Activated naive CD4-positive, alpha-beta T cell treated with anti-CD3 and anti-CD28 coated beads, Interleukin-2, amount 50 U/mL, for 72 hours (primary cell): ENCODE measurements around the gene LRRC55. TPM values are rescaled to one million over a fixed set of nuclear protein-coding genes. Genes with fewer than 3 reads are reported as not detected.

Experiments
- ATAC-seq, 2 donors: fragments of 150-1000 bp; cut with Tn5 transposase; 2 replicates each; pipeline ENCODE4 v1.10.0; 2021; ENCODE audit warnings: mild to moderate bottlenecking in 2 of 2, moderate library complexity in 2 of 2
- DNase-seq, 2 donors: peaks; one replicate each; pipeline ENCODE4 v3.0.0; 2021 to 2022; ENCODE audit warnings: low spot score in 2 of 2
- H3K27ac Mint-ChIP-seq, 2 donors: one replicate each; pipeline ENCODE4 v1.8.0; 2022; ENCODE audit warnings: mild to moderate bottlenecking in 2 of 2, mixed read lengths in 2 of 2
- H3K36me3 Mint-ChIP-seq, 2 donors: one replicate each; pipeline ENCODE4 v1.8.0; 2022; ENCODE audit warnings: mixed read lengths in 2 of 2
- H3K9me3 Mint-ChIP-seq, 2 donors: one replicate each; pipeline ENCODE4 v1.8.0; 2022; ENCODE audit warnings: mixed read lengths in 2 of 2
- total RNA-seq, 2 donors: library from RNA; stranded (reverse); gene quantifications; one replicate each; pipeline ENCODE4 v1.2.3, GENCODE V29; 2022

The LRRC55 gene
- total RNA-seq, 2 donors from 2014 or later, result not detected

DNA sequence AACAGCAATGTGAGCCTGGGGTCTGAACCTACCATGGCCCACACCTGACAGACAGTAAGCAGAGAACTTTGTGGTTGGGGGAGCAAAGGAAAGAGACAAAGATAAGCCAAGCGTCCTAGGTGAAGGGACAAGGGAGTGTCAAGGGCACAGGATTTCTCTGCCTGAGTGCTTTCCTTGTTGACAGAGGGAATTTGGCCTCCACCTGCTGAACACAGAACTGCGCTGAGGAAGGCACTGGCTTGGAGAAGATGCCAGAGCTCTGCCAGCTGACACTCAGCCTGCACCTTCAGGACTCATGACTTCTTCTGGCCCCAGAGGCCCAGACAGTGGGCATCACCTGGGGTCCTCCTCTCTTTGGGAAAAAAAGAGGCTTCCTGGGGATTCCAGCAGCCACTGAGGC lies 789 bp upstream of the LRRC55 start:
- Mint-ChIP-seq H3K36me3 (no peaks in the 10 kb centered on the region), H3K9me3 (no peaks in the 10 kb centered on the region), H3K27ac (no peak overlapping the region)
- ATAC-seq (no peak), DNase-seq (no peak)

DNA sequence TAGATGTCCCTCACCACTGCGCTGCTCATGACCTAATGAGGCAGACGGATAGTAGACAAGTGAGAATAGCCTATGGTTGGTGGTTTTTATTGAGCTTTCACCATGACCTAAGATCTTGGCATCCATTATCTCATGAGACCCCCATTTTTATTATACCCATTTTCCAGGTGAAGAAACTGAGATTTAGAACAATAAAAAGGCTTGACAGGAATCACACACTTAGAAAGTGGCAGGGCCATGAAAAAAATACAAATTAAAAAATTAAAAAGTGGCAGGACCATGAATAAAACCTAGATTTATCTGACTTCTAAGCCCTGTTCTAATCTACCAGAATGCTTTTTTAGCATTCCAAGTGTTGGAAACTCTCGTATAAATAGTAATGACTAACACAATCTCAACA lies 1.1 kb downstream of the LRRC55 start:
- Mint-ChIP-seq H3K27ac (no peak overlapping the region), H3K9me3 (no peaks in the 10 kb centered on the region), H3K36me3 (no peaks in the 10 kb centered on the region)
- DNase-seq (no peak), ATAC-seq (no peak)

- no peaks in the 10 kb centered on the region for H3K9me3 Mint-ChIP-seq
- no peaks in the 10 kb centered on the region for H3K36me3 Mint-ChIP-seq
- DNase-seq, result no peak
- no peak for ATAC-seq
- H3K27ac Mint-ChIP-seq, result no peak overlapping the region
Measured at GRCh38 chr11:57190548-57190947, 8.8 kb downstream of the LRRC55 start.

GRCh38 chr11:57191311-57192219 lies 9.8 kb downstream of the LRRC55 start:
- Mint-ChIP-seq H3K36me3 (no peaks in the 10 kb centered on the region), H3K9me3 (no peaks in the 10 kb centered on the region), H3K27ac (no peak overlapping the region)
- no peak for ATAC-seq
- no peak for DNase-seq

DNA sequence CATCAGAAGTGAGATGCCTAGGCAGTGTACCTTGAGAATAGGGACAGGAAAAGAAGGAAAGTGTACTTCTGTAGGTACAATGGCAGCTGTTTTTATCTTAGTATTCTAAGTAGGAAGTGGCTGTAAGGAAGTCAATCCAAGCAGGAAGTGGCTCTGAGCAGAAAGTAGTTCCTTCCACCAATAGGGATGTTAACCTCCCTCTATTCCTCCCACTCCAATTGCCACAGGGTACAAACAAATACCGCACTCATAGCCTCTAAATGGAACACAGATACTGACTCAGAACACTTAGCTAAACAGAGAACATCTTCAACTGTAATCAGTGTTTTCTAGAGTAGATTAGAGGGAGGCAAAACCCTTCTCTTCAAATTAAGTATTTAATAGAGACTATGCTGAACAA lies 10.6 kb downstream of the LRRC55 start:
- H3K27ac Mint-ChIP-seq, result no peak overlapping the region
- no peaks in the 10 kb centered on the region for H3K9me3 Mint-ChIP-seq
- DNase-seq, result no peak
- ATAC-seq, result no peak
- no peaks in the 10 kb centered on the region for H3K36me3 Mint-ChIP-seq

- no peaks in the 10 kb centered on the region for H3K36me3 Mint-ChIP-seq
- no peak for ATAC-seq
- H3K27ac Mint-ChIP-seq, result no peak overlapping the region
- H3K9me3 Mint-ChIP-seq, result no peaks in the 10 kb centered on the region
- no peak for DNase-seq
Measured at GRCh38 chr11:57196596-57196995, 14.8 kb downstream of the LRRC55 start.

DNA sequence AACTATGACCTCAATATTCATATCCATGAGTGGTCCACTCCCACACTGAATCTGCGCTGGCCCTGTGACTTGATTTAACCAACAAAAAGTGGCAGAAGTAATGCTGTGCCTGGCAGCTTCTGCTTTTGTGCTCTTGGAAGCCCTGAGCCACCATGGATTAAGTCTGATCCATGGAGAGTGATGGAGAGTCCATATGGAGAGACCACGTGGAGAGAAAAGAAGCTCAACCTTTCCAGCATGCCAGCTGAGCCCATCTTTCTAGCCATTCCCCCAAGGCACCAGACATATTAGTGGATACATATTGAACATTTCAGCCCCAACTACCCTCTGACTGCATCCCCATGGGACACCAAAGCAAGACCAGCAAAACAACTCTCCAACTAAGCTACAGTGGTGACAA lies 16.0 kb downstream of the LRRC55 start:
- H3K36me3 Mint-ChIP-seq, result no peaks in the 10 kb centered on the region
- ATAC-seq, result no peak

DNA sequence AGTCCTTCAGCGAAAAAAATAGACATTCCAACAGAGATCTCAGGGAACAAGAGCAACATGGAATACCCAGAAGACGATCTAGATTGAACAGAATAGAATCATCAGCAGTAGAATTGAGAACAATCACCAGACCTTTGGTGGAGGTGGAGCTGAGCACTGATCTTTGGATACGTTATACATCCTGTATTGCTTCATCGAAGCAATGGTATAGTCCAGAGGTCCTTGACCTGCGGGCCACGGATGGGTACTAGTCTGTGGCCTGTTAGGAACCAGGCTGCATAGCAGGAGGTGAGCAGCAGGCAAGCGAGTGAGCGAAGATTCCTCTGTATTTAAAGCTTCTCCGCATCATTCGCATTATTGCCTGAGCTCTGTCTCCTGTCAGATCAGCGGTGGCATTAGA lies 17.6 kb downstream of the LRRC55 start:
- ATAC-seq, result no peak

More for the DNA sequence above, 16.0 kb downstream of the LRRC55 start:
- Mint-ChIP-seq H3K9me3 (no peaks in the 10 kb centered on the region), H3K27ac (no peak overlapping the region)
- DNase-seq, result no peak

GRCh38 chr11:57200917-57201316 lies 19.2 kb downstream of the LRRC55 start:
- DNase-seq (no peak), ATAC-seq (no peak)
- H3K27ac Mint-ChIP-seq, result no peak overlapping the region
- no peaks in the 10 kb centered on the region for H3K36me3 Mint-ChIP-seq
- H3K9me3 Mint-ChIP-seq, result no peaks in the 10 kb centered on the region

More for the DNA sequence above, 17.6 kb downstream of the LRRC55 start:
- no peaks in the 10 kb centered on the region for H3K9me3 Mint-ChIP-seq
- H3K36me3 Mint-ChIP-seq, result no peaks in the 10 kb centered on the region
- H3K27ac Mint-ChIP-seq, result no peak overlapping the region
- DNase-seq, result no peak

DNA sequence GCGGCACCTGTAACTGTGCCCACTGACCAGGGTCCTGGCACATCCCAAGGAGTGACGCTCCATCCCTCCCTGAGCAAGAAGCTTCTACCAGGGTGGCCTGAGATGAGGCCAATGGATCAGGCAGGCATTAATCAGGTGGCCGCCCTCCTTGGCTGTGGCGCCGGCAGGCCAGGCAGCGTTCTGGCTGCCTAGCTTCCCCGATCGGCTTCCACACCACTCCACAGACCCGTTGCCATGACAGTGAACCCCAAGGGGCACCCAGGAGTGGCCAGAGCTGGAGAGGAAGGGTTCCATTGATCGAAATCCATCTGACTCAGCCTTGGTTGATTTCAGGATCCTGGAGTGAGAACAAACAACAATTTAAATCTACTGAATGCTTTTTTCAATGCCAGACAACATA lies 20.5 kb downstream of the LRRC55 start:
- H3K36me3 Mint-ChIP-seq, result no peaks in the 10 kb centered on the region
- no peaks in the 10 kb centered on the region for H3K9me3 Mint-ChIP-seq
- ATAC-seq, result no peak
- H3K27ac Mint-ChIP-seq, result no peak overlapping the region
- DNase-seq, result no peak

- Mint-ChIP-seq H3K36me3 (no peaks in the 10 kb centered on the region), H3K27ac (no peak overlapping the region), H3K9me3 (no peaks in the 10 kb centered on the region)
- DNase-seq (no peak), ATAC-seq (no peak)
Measured at GRCh38 chr11:57203359-57203758, 21.6 kb downstream of the LRRC55 start.

DNA sequence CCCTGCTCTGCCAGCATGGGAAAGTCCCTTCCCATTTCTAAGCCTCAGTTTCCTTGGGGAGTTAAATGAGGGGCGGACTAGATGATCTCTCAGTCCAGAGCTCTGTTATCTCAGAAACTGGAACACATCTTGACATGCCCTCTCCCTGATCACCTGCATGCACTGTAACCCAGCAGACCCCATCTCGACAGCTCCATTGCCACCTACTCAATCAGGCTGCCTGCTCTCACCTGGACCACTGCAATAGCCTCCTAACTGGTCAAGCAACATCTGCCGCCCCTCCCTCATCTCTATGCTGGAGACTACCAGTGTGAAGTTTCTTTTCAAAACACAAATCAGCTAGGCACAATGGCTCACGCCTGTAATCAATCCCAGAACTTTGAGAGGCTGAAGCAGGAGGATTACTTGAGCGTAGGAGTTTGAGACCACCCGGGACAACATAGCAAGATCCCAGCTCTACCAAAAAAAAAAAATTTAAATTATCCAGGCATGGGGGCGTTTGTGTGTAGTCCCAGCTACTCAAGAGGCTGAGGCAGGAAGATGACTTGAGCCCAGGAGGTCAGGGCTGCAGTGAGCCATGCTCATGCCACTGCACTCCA lies 22.2 kb downstream of the LRRC55 start:
- ATAC-seq, result no peak
- no peaks in the 10 kb centered on the region for H3K9me3 Mint-ChIP-seq
- DNase-seq, result no peak
- H3K36me3 Mint-ChIP-seq, result no peaks in the 10 kb centered on the region
- H3K27ac Mint-ChIP-seq, result no peak overlapping the region

- Mint-ChIP-seq H3K9me3 (no peaks in the 10 kb centered on the region), H3K27ac (no peak overlapping the region), H3K36me3 (no peaks in the 10 kb centered on the region)
- ATAC-seq (no peak), DNase-seq (no peak)
Measured at GRCh38 chr11:57205041-57205641, 23.4 kb downstream of the LRRC55 start.

GRCh38 chr11:57207168-57207567 lies 25.4 kb downstream of the LRRC55 start:
- no peaks in the 10 kb centered on the region for H3K36me3 Mint-ChIP-seq
- H3K9me3 Mint-ChIP-seq, result no peaks in the 10 kb centered on the region
- H3K27ac Mint-ChIP-seq, result no peak overlapping the region
- no peak for DNase-seq
- no peak for ATAC-seq

- ATAC-seq (no peak), DNase-seq (no peak)
- H3K27ac Mint-ChIP-seq, result no peak overlapping the region
- H3K36me3 Mint-ChIP-seq, result no peaks in the 10 kb centered on the region
- no peaks in the 10 kb centered on the region for H3K9me3 Mint-ChIP-seq
Measured at GRCh38 chr11:57210781-57211180, 29.0 kb downstream of the LRRC55 start.

DNA sequence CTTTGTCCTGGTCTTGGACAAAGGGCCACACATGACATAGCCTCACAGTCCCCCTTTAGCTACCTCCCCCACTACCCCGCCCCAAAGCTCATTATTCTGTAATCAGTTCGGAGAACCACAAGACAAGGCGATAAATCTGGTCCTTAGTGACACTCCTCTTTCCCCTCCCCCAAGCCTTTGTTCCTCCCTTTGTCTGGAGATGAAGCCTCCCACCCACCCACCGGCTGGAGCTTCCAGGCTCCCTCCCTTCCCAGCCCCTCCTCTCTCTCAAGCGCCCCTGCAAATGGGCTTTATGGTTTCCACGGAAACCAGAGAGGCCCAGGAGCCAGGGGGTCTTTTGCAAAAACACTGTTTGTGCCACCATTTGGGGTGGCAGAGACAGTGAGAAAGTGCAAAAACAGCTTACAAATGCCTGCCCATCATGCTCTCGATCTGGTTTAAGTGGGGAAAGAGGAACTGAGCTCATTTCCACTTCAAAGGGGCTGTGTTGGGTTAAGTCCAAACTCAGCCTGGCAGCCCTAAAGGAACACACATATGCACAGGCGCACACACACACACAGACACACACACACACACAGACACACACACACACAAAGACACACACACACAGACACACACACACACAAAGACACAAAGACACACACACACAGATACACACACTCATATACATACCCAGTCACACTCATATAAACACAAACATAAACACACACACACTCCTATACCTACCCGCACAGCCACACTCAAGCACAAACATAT lies 31.8 kb downstream of the LRRC55 start:
- H3K27ac Mint-ChIP-seq, result no peak overlapping the region
- no peaks in the 10 kb centered on the region for H3K36me3 Mint-ChIP-seq
- no peak for DNase-seq
- no peaks in the 10 kb centered on the region for H3K9me3 Mint-ChIP-seq
- ATAC-seq, result no peak

DNA sequence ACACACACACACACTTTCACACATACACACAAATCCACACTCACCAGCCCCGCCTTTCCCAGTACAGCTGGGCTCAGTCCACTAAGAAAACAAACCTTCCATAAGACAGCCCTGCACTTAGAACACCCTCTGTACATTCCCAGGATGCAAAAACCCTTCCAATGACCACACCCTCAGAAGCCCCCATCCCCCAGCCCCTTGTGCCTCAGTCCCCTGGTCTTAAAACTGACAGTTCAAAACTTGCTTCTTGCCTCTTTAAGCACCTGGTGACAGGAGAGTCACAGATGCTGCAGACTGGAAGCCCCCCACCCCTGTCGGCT lies 32.3 kb downstream of the LRRC55 start:
- ATAC-seq (no peak), DNase-seq (no peak)
- Mint-ChIP-seq H3K27ac (no peak overlapping the region), H3K9me3 (no peaks in the 10 kb centered on the region), H3K36me3 (no peaks in the 10 kb centered on the region)
